ENCODE measurements around the gene PTPRN2.

DNA sequence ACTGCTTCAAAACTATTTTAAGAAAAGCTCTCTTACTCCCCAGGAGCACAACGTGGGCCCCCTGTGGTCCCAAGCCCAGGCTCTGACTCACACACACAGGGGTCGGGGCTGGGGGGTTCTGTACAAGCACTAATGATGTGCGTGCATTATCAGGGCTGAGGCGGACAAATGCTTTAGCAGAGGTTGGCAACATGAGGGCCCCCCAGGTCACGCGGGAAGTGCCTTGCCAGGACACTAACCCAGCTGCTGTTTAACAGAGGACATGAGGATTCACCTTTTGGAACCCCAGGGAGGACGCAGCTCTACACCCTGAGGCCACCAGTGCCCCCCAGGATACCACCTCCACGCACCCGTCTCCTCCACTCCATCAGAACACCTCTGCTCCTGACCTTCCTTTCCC lies 908.0 kb downstream of the PTPRN2 start:
- no peak for TF ChIP-seq SAP30 (IDR thresholded peaks at IDR 0.05; ENCODE audit: insufficient read depth, insufficient replicate concordance, low read length)
- TF ChIP-seq PHF8 (conservative IDR thresholded peaks at IDR 0.05; ENCODE audit: low read depth, low read length), result no peak
- no peak for TF ChIP-seq CTCF (IDR thresholded peaks at IDR 0.05; ENCODE audit: control extremely low read depth in 1 of 3, insufficient read depth in 1 of 3, low read depth in 1 of 3, low read length in 3 of 3)
- TF ChIP-seq FOSL1 (IDR thresholded peaks at IDR 0.05; ENCODE audit: insufficient read depth, low read depth, low read length), result no peak

Measured in H1 (cell line).